GM15510 (cell line): ENCODE data around the gene MKLN1.

Experiments used
- POLR2A ChIP-seq: IDR thresholded peaks from 3 replicates; pipeline ENCODE4 v1.6.1; 2011; ENCODE audit warnings: borderline replicate concordance; ENCODE audit not compliant: insufficient read length; ENCODE audit errors: extremely low read depth

Gene MKLN1

GRCh38 chr7:131327626-131328376, at the start of gene MKLN1:
Gene MKLN1 (plus strand): TSS chr7:131327876. CDS start chr7:131327900, 24 bp downstream.
- TF ChIP-seq POLR2A = peak; percentile 94

GRCh38 chr7:131279044-131279443, 48.6 kb upstream of the MKLN1 start:
- no peak for TF ChIP-seq POLR2A

GRCh38 chr7:131281266-131282048, 46.2 kb upstream of the MKLN1 start:
- TF ChIP-seq POLR2A = no peak

GRCh38 chr7:131284702-131285419, 42.8 kb upstream of the MKLN1 start:
- no peak for TF ChIP-seq POLR2A

- no peak for TF ChIP-seq POLR2A
Measured at GRCh38 chr7:131285556-131285955, 42.1 kb upstream of the MKLN1 start.

- no peak for TF ChIP-seq POLR2A
Measured at GRCh38 chr7:131288450-131288849, 39.2 kb upstream of the MKLN1 start.

- TF ChIP-seq POLR2A = no peak
Measured at GRCh38 chr7:131289051-131289450, 38.6 kb upstream of the MKLN1 start.

- no peak for TF ChIP-seq POLR2A
Measured at GRCh38 chr7:131292141-131292905, 35.4 kb upstream of the MKLN1 start.

- no peak for TF ChIP-seq POLR2A
Measured at GRCh38 chr7:131293018-131293417, 34.7 kb upstream of the MKLN1 start.

GRCh38 chr7:131294553-131294952, 33.1 kb upstream of the MKLN1 start:
- TF ChIP-seq POLR2A = no peak

- no peak for TF ChIP-seq POLR2A
Measured at GRCh38 chr7:131298608-131298992, 29.1 kb upstream of the MKLN1 start.

GRCh38 chr7:131299074-131299473, 28.6 kb upstream of the MKLN1 start:
- TF ChIP-seq POLR2A = no peak

- TF ChIP-seq POLR2A = no peak
Measured at GRCh38 chr7:131300078-131300477, 27.6 kb upstream of the MKLN1 start.

GRCh38 chr7:131300572-131301466, 26.9 kb upstream of the MKLN1 start:
- TF ChIP-seq POLR2A = no peak

GRCh38 chr7:131302446-131302845, 25.2 kb upstream of the MKLN1 start:
- TF ChIP-seq POLR2A = no peak
